Measurements from ENCODE around the gene SPATA18.

- TF ChIP-seq CTCF (IDR thresholded peaks at IDR 0.05): no peak
- TF ChIP-seq POLR2A (IDR thresholded peaks at IDR 0.05): no peak
- no peak for TF ChIP-seq POLR2AphosphoS5 (IDR thresholded peaks at IDR 0.05; ENCODE audit: insufficient read depth in 1 of 2, low read depth in 1 of 2)
These were observed 34.1 kb upstream of the SPATA18 start for GRCh38 chr4:52016981-52017380.
